Gastroesophageal sphincter (tissue), 3 donors: Measurements from ENCODE around the gene SERPINI2.

Experiments used
- CTCF ChIP-seq, 4 experiments: fragments of 200-600 bp in 2 of 4; fragments of 450-650 bp in 2 of 4; sonication (generic) in 1 of 4; IDR thresholded peaks; one replicate each; pipeline ENCODE4 v1.5.1; 2017 to 2019; ENCODE audit warnings: antibody characterized with exemption in 4 of 4, mild to moderate bottlenecking in 2 of 4, moderate library complexity in 2 of 4
- EP300 ChIP-seq: sonication (generic); formaldehyde crosslinking; IDR thresholded peaks from one replicate; pipeline ENCODE4 v1.6.1; 2017; ENCODE audit warnings: antibody characterized with exemption, mild to moderate bottlenecking
- POLR2A ChIP-seq, 2 donors: fragments of 450-650 bp; IDR thresholded peaks; one replicate each; pipeline ENCODE4 v1.6.1; 2017; ENCODE audit warnings: antibody characterized with exemption in 2 of 2, mild to moderate bottlenecking in 2 of 2, moderate library complexity in 1 of 2

GRCh38 chr3:167445491-167445890 is 28.4 kb downstream of the SERPINI2 start:
- TF ChIP-seq CTCF (IDR thresholded peaks at IDR 0.05) (no peak), POLR2A (IDR thresholded peaks at IDR 0.05) (no peak), EP300 (no peak)
